AG08395 (cell line): ENCODE measurements around the gene PLEKHS1.

ENCODE experiments used
- DNase-seq: peaks from one replicate; pipeline ENCODE4 v3.0.0; 2012; ENCODE audit warnings: mixed read lengths, low spot score

The PLEKHS1 gene

GRCh38 chr10:113751181-113751732 lies at the start of gene PLEKHS1:
TSS of gene PLEKHS1 (plus strand) at chr10:113751682. CDS start at chr10:113755278, 3,596 bp downstream.
- DNase-seq, result peak; percentile 43

- DNase-seq, result peak; percentile 44
These were observed 46.7 kb upstream of the PLEKHS1 start for GRCh38 chr10:113704637-113705343.

DNA sequence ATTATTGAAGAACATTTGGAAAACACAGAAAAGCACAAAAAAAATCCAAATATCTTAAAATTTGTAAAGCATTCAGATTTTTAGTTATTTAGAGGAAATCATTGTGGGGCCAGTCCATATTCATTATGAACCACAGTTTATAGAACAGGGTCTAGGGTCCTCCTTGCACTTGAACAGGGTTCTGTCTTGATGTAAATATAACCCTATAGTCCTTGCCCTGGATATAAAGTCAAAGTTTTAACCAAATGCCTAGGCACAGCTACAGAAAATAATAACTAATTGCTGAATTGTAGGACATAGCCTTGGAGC lies 46.2 kb upstream of the PLEKHS1 start:
- no peak for DNase-seq

- DNase-seq, result no peak
These were observed 44.9 kb upstream of the PLEKHS1 start for GRCh38 chr10:113706623-113707022.

DNA sequence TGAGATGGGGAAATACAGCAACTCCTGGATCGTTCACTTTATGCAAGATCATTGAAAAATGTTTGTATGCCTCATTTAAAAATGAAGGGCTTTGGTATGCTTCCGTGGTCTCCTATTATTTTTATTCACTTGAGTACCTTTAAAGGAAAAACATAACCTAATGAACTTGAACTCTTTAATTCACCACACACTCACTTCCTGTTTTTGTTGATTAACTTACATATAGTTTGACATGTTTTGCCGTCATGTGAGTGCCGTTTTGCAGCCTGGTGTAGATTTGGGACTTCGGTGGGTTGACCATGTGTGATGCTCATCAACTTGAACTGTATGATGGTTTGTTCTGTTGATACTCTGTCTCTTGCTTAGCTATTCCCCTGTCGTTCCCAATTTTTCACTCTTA lies 42.8 kb upstream of the PLEKHS1 start:
- no peak for DNase-seq

DNA sequence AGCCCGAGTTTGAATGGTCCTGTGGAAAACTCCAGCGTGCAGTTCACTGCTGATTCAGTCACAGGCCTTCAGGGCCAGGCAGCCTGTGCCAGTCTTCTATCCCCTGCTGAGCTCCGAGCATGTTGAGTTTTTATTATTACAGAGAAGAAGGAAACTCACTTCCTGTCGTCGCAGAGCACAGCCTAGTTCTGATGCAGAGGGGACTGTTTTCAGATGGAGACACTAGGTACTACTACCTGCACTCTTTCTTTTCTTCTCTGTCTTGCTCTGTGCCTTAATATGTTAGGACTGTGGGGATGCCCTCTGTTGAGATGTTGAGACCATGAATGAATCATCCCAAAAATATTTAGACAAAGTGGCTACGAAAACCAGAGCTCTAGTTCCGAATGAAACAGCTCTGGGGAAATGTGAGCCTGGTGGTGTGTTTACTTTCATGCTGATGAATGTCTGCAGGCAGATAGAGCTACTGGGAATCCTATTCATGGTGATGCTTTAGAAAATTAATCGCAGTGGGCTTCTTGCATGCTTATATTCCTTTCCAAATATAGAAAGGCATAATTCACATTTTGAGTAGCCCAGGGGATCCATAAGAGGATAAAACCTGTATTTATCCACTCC lies 42.2 kb upstream of the PLEKHS1 start:
- peak; percentile 73 for DNase-seq

DNA sequence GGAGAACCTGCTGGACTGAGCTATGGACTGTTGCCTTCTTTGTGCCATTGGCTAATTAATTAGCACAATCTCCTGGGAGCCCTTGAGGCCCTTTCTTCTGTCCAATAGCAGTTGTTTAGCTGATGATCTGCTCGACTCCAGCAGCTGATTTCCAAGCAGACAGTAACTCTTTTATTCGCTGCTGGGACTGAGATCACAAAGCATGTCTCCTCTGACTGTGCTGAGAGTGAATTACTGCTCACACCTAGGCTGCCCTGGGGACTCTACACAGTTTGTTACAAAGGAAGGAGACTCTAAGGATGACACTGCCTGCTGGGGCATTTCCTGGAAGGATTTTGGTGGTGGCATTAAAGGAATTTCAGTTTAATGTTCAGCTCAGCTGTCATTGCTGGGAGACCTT lies 40.3 kb upstream of the PLEKHS1 start:
- DNase-seq, result no peak

GRCh38 chr10:113712024-113712423 lies 39.5 kb upstream of the PLEKHS1 start:
- DNase-seq, result no peak

DNA sequence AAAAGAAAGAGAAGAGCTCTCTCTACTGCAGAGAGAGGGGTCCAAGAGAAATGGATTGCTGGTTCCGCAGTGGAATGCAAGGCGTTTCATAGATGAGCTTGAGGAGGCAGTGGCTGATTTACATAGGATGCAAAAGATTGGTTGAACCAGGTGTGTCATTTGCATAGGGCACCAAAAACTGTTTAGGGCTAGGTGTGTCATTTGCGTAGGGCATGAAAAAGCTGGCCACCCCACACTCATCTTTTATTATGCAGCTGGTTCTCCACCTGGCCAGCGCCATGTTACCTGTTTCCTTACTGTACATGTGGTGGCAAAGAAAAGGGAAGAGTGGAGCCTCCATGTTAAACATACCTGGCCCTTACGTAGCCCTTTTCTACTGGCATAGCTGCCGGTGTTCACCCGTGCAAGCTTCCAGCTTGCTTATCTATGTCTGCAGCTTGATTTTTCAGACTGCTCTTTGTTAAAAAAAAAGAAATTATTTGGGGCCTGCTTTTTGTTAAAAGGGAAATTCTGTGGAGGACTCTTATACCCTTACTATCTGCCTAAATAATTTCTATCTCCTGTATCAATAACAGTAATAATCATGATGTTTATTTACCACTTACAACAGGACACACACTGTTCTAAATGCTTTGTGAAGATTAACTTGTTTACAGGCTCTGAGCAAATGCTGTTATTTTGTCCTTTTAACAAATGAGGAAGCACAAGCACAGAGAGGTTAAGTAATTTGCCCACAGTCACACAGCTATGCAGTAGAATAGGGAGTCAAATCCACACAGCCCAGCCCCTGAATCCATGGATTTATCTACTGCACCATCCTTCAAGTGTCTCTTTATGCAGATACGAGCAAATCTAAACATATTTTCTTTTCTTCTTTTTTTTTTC lies 38.5 kb upstream of the PLEKHS1 start:
- DNase-seq, result no peak

- DNase-seq, result no peak
These were observed 37.9 kb upstream of the PLEKHS1 start for GRCh38 chr10:113713640-113713982.

DNA sequence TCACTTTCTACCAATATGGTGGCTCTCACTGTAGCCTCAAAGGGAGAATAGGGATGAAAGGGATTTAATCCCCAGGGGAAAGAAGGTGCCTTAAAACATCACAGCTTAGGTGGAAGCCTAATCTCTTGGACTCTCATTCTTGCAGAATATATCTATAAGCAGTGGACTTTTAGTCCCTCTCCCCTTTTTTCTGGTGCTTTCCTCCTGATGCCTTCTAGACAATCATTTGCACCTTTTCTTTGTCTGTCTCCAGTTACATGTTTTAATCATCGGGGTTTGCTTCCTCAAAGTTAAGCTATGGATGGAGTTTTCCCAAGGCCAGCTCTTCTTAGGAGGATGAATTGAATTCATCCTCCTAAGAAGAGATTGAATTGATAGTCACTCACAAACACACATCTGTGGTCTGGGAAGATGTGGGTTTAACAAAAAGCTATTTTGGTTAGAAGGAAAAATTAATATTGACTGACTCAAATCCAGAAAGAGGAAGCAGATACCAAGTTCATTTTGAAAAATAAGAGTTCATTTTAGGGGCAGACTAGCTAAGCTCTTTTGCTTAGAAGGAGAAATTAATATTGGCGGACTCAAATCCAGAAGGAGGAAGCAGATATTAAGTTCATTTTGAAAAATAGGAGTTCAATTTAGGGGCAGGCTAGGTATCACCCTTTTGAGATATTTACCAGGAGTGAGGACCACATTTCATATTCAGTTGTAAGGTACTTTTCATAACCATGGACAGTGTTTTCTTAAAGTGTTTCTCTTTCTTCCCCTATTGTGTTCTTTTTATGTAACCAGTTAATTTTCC lies 35.2 kb upstream of the PLEKHS1 start:
- no peak for DNase-seq

DNA sequence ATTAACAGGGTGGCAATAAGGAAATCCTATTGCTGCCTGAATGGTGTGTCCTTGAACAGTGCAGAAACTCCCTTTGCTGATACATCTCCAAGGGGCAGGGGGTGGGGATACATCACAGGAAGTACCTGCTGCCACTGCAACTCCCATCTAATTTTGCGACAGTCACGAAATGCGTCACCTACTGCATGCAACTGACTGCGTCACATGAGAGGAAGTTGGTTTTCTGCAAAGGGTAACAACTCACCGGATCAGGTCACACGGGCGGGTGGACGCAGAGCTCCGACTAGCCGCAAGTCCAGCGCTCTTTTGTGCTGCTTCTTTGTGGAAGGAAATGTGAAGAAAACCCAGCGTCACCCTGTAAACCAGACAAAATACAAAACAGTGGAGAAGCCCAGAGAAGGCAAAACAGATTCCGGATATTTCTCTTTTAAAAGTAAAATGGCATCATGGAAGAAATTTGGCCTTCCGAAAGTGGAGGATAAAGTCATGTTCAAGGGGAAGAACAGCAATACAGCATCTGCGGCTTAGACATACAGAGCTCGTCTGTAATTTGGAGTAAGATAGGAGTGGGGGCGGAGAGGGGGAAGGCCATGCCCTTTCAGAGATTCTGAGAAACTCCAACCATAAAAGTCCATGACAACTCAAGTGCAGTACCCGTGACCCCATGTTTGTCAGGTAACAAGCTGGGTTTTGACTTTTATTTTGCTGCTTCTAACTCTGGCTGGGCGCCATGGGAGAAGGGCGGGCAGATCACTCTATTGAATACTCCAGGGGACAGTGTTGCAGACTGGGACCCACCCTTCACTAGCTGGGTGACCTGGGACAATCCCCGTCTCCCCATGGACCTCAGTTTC lies 32.3 kb upstream of the PLEKHS1 start:
- DNase-seq, result no peak

GRCh38 chr10:113720386-113720785 lies 31.1 kb upstream of the PLEKHS1 start:
- DNase-seq, result no peak

DNA sequence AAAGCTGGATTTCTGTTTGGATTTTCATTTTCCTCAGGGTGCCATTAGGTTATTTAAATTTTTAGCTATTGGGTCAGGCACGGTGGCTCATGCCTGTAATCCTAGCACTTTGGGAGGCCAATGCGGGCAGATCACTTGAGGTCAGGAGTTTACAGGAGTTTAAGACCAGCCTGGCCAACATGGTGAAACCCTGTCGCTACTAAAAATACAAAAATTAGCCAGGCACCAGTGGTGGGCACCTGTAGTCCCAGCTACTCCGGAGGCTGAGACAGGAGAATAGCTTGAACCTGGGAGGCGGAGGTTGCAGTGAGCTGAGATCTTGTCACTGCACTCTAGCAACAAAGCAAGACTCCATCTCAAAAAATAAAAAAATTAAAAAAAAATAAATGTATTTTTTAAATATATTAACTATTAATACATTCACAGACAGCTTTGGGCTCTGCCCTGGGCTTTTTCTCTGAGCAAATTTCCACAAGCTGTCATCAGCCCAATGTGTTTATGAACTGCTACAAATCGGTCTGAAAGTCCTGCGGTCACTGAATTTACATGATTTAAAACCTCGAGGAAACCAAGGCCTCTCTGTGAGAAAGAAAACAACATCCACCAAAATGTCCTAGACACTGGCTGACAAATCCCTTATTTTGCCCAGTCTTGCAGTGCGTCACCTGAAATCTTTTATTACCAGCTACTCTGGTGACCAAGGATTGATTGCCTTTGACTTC lies 19.2 kb upstream of the PLEKHS1 start:
- DNase-seq, result no peak

GRCh38 chr10:113732966-113733365 lies 18.5 kb upstream of the PLEKHS1 start:
- no peak for DNase-seq

- no peak for DNase-seq
These were observed 17.8 kb upstream of the PLEKHS1 start for GRCh38 chr10:113733635-113734034.

DNA sequence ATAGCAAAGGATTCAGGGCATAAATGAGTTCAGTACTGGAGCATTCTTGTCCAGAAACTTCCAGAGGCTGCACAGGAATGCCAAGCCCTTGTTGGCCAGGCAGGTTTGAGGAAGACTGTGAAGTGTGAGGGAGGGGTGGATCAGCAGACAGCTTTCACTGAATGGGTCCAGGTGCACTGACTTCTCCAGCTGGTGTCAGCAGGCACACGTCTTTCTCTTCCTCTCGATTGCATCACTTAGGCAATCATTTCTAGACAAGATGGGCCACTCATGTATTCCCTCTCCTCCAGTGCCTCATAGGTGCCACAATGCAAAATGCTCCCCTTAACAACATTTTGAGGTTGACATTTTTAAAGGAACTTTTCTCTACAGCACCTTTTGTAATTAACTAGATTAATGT lies 15.6 kb upstream of the PLEKHS1 start:
- peak; percentile 3 for DNase-seq

DNA sequence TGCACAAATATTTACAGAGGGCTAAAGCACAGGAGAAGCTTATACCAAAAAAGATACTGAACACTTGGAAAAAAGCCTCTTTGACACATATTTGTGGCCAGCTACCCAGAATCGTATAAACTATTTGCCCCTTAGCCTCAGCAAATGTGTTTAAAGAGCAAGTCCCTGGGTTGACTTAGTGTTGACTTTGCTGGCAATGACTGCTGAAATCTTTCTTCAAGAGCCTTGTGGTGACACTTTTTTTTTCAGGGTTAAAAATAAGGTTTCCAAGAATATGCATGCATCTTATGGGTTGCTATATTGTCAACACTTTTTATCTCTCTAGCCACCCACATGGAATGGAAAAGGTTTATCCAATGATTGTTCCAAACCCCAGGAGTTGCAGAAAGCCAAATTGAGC lies 14.9 kb upstream of the PLEKHS1 start:
- DNase-seq, result peak; percentile 7

- DNase-seq, result no peak
These were observed 12.5 kb upstream of the PLEKHS1 start for GRCh38 chr10:113739031-113739430.

DNA sequence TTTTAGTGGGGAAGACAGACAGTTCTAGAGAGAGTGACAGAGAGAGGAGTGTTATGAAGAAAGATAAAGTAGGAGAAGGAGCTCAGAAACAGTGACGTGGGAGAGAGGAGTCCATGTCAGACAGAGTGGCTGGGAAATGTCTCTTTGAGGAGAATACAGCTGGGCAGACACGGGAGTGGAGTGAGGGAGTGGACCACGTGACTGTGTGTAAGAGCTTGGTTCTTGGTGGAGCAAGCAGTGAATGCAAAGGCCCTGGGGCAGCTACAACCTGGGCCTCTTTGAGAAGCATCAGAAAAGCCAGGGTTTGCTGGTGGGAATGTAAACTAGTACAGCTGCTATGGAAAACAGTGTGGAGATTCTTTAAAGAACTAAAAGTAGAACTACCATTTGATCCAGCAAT lies 11.9 kb upstream of the PLEKHS1 start:
- no peak for DNase-seq
